Activated CD4-positive, alpha-beta memory T cell treated with anti-CD3 and anti-CD28 coated beads, Interleukin-2, amount 10 ng/mL, durations not matched to agents 7 days and 5 days (primary cell): Measurements from ENCODE around the gene DDX49. TPM values are rescaled to one million over a fixed set of nuclear protein-coding genes. Genes with fewer than 3 reads are reported as not detected.
"Not testable (repeated sequence)": the region's sequence is repeated elsewhere in the genome, so short reads cannot be mapped to it uniquely, and the experiment has no call there.

ENCODE experiments used
- CTCF ChIA-PET: fragments of 350-600 bp; sonication (Branson Sonifier 250); formaldehyde crosslinking; loops from one replicate; lab custom pipeline; 2021; ENCODE audit warnings: antibody characterized with exemption, inconsistent platforms; lab: Charles Lee
- POLR2A ChIA-PET: fragments of 350-600 bp; sonication (Branson Sonifier 250); formaldehyde crosslinking; loops from one replicate; lab custom pipeline; 2021; ENCODE audit warnings: antibody characterized with exemption; lab: Charles Lee
- DNase-seq: peaks from one replicate; pipeline ENCODE4 v3.0.0-alpha.2; 2020
- H3K27ac Mint-ChIP-seq: one replicate; pipeline ENCODE4 v1.8.0; 2021; ENCODE audit warnings: mild to moderate bottlenecking, mixed read lengths
- H3K27me3 Mint-ChIP-seq: one replicate; pipeline ENCODE4 v1.8.0; 2021; ENCODE audit warnings: mixed read lengths
- H3K36me3 Mint-ChIP-seq: one replicate; pipeline ENCODE4 v1.8.0; 2021; ENCODE audit warnings: low read depth, mixed read lengths
- H3K4me1 Mint-ChIP-seq: one replicate; pipeline ENCODE4 v1.8.0; 2021; ENCODE audit warnings: mixed read lengths
- H3K4me3 Mint-ChIP-seq: one replicate; pipeline ENCODE4 v1.8.0; 2021; ENCODE audit warnings: mild to moderate bottlenecking, mixed read lengths
- H3K9me3 Mint-ChIP-seq: one replicate; pipeline ENCODE4 v1.8.0; 2021; ENCODE audit warnings: mixed read lengths
- total RNA-seq, 2 experiments: library from RNA; stranded (reverse); gene quantifications; one replicate each; pipeline ENCODE4 v1.2.3, GENCODE V29; 2021

DDX49 gene
- total RNA-seq, 2 experiments from 2014 or later, result 34.0 to 36.2 TPM

GRCh38 chr19:18908917-18909619 is 10.4 kb upstream of the DDX49 start:
- Mint-ChIP-seq H3K4me3 (no peak overlapping the region), H3K27me3 (no peaks in the 10 kb centered on the region), H3K4me1 (no peaks in the 10 kb centered on the region), H3K36me3 (peaks cover 24% of the 10 kb centered on the region), H3K9me3 (no peaks in the 10 kb centered on the region), H3K27ac (no peak overlapping the region)
- no peak for DNase-seq
- ChIA-PET POLR2A (interaction anchor here (1.2 to 1.3 kb wide), 2 partner anchors 8 to 10 kb away, joined by 3 to 7 read pairs; partner anchors contain the start of genes COPE and DDX49), CTCF (interaction anchor here (1.3 kb wide), 1 partner anchor 62 kb away, joined by 3 read pairs; no protein-coding TSS in a partner anchor)

DNA sequence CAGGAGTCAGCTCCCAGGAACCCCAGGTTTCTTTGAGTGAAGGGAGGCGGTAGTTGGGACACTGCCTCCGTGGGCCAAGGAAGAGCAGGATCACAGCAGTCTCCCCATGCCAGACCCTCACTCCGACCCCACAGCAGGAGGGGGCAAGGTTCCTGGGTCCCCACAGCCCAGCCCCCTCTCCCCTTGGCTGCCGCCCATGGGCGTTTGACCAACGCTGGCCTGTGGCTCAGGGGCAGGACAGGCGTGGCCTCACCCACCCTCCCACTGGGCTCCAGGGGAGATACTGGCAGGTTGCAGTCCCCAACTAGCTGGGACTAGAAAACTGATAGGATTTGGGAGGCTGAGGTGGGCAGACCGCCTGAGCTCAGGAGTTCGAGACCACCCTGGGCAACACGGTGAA is 9.5 kb upstream of the DDX49 start:
- Mint-ChIP-seq H3K4me3 (no peak overlapping the region), H3K9me3 (no peaks in the 10 kb centered on the region), H3K36me3 (peaks cover 25% of the 10 kb centered on the region), H3K27ac (no peak overlapping the region), H3K4me1 (peaks cover under 1% of the 10 kb centered on the region), H3K27me3 (no peaks in the 10 kb centered on the region)
- CTCF ChIA-PET, result no interaction called here
- POLR2A ChIA-PET, result interaction anchor here (1.3 kb wide), 1 partner anchor 9 kb away, joined by 7 read pairs; the partner anchor contains the start of genes COPE and DDX49
- DNase-seq, result no peak

- Mint-ChIP-seq H3K27me3 (no peaks in the 10 kb centered on the region), H3K27ac (no peak overlapping the region), H3K9me3 (no peaks in the 10 kb centered on the region), H3K36me3 (peaks cover 29% of the 10 kb centered on the region), H3K4me3 (no peak overlapping the region), H3K4me1 (peaks cover 7% of the 10 kb centered on the region)
- ChIA-PET POLR2A (interaction anchor here (1.0 kb wide), 1 partner anchor 8 kb away, joined by 3 read pairs; the partner anchor contains the start of genes COPE and DDX49), CTCF (no interaction called here)
- DNase-seq, result no peak
These were observed 8.6 kb upstream of the DDX49 start for GRCh38 chr19:18910801-18911436.

DNA sequence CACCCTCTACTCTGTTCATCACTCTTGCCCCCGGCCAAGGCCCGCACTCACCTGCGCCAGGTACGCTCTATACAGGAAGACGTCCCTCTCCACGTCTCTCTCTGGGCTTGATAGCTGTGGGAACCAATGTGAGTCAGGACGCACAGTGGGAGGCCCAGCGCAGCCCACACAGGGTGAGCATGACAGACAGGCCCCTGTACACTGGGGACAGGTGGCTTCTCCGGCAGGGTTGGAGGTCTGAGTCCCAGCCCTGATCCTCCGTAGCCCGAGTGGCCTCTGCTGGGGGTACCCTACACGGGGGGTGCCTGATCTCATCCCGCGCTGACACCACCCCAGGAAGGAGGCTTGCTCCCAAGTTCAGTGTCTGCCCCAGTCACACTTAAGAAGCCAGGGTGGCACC is 6.6 kb upstream of the DDX49 start:
- DNase-seq, result no peak
- CTCF ChIA-PET, result interaction anchor here (0.7 kb wide), 1 partner anchor 63 kb away, joined by 3 read pairs; no protein-coding TSS in a partner anchor
- Mint-ChIP-seq H3K4me3 (no peak overlapping the region), H3K4me1 (peaks cover 19% of the 10 kb centered on the region), H3K27ac (no peak overlapping the region), H3K9me3 (no peaks in the 10 kb centered on the region), H3K36me3 (peaks cover 29% of the 10 kb centered on the region), H3K27me3 (no peaks in the 10 kb centered on the region)
- POLR2A ChIA-PET, result interaction anchor here (1.0 kb wide), 1 partner anchor 22 kb away, joined by 3 read pairs; no protein-coding TSS in a partner anchor

- peaks cover 24% of the 10 kb centered on the region for H3K4me1 Mint-ChIP-seq
- CTCF ChIA-PET, result no interaction called here
- no peaks in the 10 kb centered on the region for H3K9me3 Mint-ChIP-seq
- H3K36me3 Mint-ChIP-seq, result peaks cover 30% of the 10 kb centered on the region
- no peak overlapping the region for H3K27ac Mint-ChIP-seq
- H3K27me3 Mint-ChIP-seq, result no peaks in the 10 kb centered on the region
- no peak for DNase-seq
- no peak overlapping the region for H3K4me3 Mint-ChIP-seq
- POLR2A ChIA-PET, result interaction anchor here (1.0 kb wide), 1 partner anchor 22 kb away, joined by 3 read pairs; no protein-coding TSS in a partner anchor
These were observed 6.0 kb upstream of the DDX49 start for GRCh38 chr19:18913466-18913865.

DNA sequence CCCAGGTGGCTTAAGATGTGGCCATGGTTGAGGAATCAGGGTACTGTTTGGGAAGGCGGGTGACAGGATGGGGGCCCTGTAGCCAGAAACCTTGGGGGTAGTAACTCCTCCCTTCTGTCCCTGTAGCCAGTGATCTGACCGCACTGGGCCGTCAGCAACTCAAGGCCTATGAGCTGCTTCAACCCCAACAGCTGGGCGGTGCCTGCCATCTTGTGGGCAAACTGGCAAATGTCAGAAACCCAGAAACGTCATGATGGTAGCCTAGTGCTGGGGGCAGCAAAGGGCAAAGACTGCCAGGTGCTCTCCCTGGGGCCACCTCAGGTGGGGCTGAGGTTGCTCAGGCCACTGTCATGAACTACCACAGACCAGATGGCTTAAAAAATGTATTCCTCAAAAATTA is 3.9 kb upstream of the DDX49 start:
- ChIA-PET CTCF (interaction anchor here (1.0 kb wide), 1 partner anchor 465 kb away, joined by 3 read pairs; no protein-coding TSS in a partner anchor), POLR2A (no interaction called here)
- no peaks in the 10 kb centered on the region for H3K9me3 Mint-ChIP-seq
- H3K4me3 Mint-ChIP-seq, result no peak overlapping the region
- H3K27ac Mint-ChIP-seq, result no peak overlapping the region
- DNase-seq, result peak; percentile 53
- H3K27me3 Mint-ChIP-seq, result no peaks in the 10 kb centered on the region
- H3K36me3 Mint-ChIP-seq, result peaks cover 30% of the 10 kb centered on the region
- peaks cover 41% of the 10 kb centered on the region for H3K4me1 Mint-ChIP-seq

DNA sequence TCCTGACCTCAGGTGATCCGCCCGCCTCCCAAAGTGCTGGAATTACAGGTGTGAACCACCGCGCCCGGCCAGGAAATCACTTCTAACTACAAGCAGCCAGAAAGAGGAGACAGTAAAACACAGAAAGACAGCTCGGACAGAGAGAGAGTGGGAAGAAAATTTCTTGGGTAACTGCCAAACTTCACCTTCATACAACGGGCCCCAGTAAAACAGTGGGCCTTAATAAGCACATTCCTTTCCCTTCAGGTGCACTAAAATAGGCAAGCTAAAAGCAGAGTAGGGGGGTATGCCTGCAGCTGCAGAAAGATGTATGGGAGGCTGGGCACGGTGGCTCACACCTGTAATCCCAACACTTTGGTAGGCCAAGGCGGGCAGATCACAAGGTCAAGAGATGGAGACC is 1.9 kb upstream of the DDX49 start:
- POLR2A ChIA-PET, result interaction anchor here (0.9 to 2.9 kb wide), 3 partner anchors 9 to 12 kb away, joined by 3 to 32 read pairs (median 4); no protein-coding TSS in a partner anchor
- DNase-seq, H3K9me3 Mint-ChIP-seq, CTCF ChIA-PET, H3K27me3 Mint-ChIP-seq: not testable (repeated sequence)
- Mint-ChIP-seq H3K4me1 (peaks cover 46% of the 10 kb centered on the region), H3K4me3 (peak overlapping the region; percentile 70), H3K36me3 (peaks cover 34% of the 10 kb centered on the region), H3K27ac (peak overlapping the region; percentile 44)

DNA sequence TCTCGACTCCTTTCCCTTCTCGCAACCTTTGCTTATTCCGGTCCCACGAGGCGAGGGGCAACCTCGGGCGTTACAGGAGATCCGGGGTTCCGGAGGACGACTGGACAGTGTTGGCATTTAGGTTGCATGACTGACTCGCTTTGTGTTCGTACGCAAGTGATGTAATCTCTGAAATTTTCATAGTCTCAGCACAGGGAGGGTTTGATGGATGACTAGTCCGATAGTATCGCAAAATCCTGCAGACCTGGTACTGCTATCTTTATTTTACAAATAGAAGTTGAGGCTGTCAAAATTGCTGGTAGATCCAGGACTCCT is 342 bp downstream of the DDX49 start:
- no peak for DNase-seq
- ChIA-PET CTCF (interaction anchor here (0.7 to 2.5 kb wide), 7 partner anchors 18 to 641 kb away, joined by 3 to 15 read pairs (median 3); partner anchors contain the start of gene REX1BD), POLR2A (interaction anchor here (0.5 to 2.9 kb wide), 24 partner anchors 9 to 1201 kb away, joined by 3 to 32 read pairs (median 4); partner anchors contain the start of genes FKBP8, KXD1, MAP1S and REX1BD)
- H3K27ac Mint-ChIP-seq, result peak overlapping the region; percentile 88
- H3K36me3 Mint-ChIP-seq, result peaks cover 38% of the 10 kb centered on the region
- no peaks in the 10 kb centered on the region for H3K27me3 Mint-ChIP-seq
- peaks cover 46% of the 10 kb centered on the region for H3K4me1 Mint-ChIP-seq
- H3K4me3 Mint-ChIP-seq, result peak overlapping the region; percentile 97
- no peaks in the 10 kb centered on the region for H3K9me3 Mint-ChIP-seq

- Mint-ChIP-seq H3K27ac (peak overlapping the region; percentile 88), H3K4me3 (peak overlapping the region; percentile 97), H3K36me3 (peaks cover 35% of the 10 kb centered on the region), H3K4me1 (peaks cover 43% of the 10 kb centered on the region), H3K27me3 (no peaks in the 10 kb centered on the region), H3K9me3 (no peaks in the 10 kb centered on the region)
- DNase-seq, result no peak
- ChIA-PET POLR2A (interaction anchor here (1.0 to 1.8 kb wide), 5 partner anchors 9 to 362 kb away, joined by 3 to 7 read pairs (median 4); partner anchors contain the start of genes KXD1 and SUGP2), CTCF (interaction anchor here (2.5 kb wide), 1 partner anchor 17 kb away, joined by 15 read pairs; no protein-coding TSS in a partner anchor)
These were observed 885 bp downstream of the DDX49 start for GRCh38 chr19:18920400-18920799.

DNA sequence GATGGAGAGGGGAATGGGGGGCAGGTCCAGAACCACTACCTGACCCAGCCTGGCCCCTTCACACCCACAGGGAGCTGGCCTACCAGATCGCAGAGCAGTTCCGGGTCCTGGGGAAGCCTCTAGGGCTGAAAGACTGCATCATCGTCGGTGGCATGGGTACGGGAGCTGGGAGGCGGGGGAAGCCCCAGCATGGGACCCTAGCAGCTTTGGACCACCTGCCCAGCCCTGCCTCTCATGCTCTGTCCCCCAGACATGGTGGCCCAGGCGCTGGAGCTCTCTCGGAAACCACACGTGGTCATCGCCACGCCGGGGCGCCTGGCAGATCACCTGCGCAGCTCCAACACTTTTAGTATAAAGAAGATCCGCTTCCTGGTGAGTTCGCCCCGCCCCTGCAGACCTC is 2.1 kb downstream of the DDX49 start:
- H3K4me3 Mint-ChIP-seq, result no peak overlapping the region

DNA sequence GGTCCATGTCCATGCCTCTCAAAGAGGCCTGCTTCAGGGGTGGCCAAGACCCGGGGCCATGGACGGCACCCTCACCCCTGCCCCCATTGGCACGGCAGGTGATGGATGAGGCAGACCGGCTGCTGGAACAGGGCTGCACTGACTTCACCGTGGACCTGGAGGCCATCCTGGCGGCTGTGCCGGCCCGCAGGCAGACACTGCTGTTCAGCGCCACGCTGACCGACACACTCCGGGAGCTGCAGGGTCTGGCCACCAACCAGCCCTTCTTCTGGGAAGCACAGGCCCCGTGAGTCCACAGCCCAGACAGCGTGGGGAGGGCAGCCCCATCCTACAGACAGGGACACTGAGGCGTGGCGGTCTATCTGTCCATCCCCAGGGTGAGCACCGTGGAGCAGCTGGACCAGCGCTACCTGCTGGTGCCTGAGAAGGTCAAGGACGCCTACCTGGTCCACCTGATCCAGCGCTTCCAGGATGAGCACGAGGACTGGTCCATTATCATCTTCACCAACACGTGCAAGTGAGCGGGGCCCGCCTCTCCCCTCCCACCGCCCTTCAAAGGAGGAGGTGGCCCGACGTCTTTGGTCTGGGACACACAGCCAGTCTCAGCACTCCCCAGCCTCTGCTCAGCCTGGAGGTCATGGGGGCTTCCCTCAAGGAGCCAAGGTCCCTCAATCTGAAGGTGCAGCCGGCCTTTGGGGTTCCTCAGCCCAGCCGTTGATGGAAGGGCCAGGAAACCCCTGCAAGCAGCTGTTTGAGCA is 2.9 kb downstream of the DDX49 start:
- no peak for DNase-seq
- ChIA-PET CTCF (no interaction called here), POLR2A (no interaction called here)
- no peaks in the 10 kb centered on the region for H3K27me3 Mint-ChIP-seq
- H3K27ac Mint-ChIP-seq, result no peak overlapping the region
- peaks cover 32% of the 10 kb centered on the region for H3K36me3 Mint-ChIP-seq
- peaks cover 30% of the 10 kb centered on the region for H3K4me1 Mint-ChIP-seq
- H3K9me3 Mint-ChIP-seq, result no peaks in the 10 kb centered on the region
- no peak overlapping the region for H3K4me3 Mint-ChIP-seq

More for the DNA sequence above, 2.1 kb downstream of the DDX49 start:
- Mint-ChIP-seq H3K27ac (no peak overlapping the region), H3K27me3 (no peaks in the 10 kb centered on the region), H3K9me3 (no peaks in the 10 kb centered on the region), H3K4me1 (peaks cover 35% of the 10 kb centered on the region), H3K36me3 (peaks cover 35% of the 10 kb centered on the region)
- no peak for DNase-seq
- POLR2A ChIA-PET, result no interaction called here
- CTCF ChIA-PET, result no interaction called here

DNA sequence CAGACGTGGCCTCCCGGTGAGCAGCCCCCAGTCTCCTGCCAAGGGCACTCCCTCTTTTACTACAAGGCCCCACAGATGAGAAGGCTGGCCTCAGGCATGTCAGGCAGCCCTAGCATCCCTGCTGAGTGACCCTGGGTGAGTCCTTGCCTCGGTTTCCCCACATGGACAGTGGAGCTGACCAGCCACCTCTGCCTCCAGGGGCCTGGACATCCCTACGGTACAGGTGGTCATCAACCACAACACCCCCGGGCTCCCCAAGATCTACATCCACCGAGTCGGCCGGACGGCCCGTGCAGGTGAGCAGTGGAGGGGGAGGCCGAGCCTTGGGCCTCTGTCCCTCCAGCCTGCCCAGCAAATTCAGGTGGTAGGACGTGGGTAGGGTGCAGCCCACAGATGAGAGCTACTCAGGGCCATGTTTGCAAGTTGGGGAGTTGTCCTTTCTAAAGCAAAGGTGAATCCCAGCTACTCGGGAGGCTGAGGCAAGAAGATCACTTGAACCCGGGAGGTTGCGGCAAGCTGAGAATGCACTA is 5.2 kb downstream of the DDX49 start:
- Mint-ChIP-seq H3K4me3 (no peak overlapping the region), H3K27ac (no peak overlapping the region), H3K4me1 (peaks cover 14% of the 10 kb centered on the region), H3K27me3 (no peaks in the 10 kb centered on the region), H3K9me3 (no peaks in the 10 kb centered on the region), H3K36me3 (peaks cover 30% of the 10 kb centered on the region)
- POLR2A ChIA-PET, result no interaction called here
- no peak for DNase-seq
- CTCF ChIA-PET, result no interaction called here
